HG03354 (cell line): ENCODE data around the gene CIPC.

Experiments used
- ATAC-seq: cut with Tn5 transposase; IDR thresholded peaks from one replicate; pipeline ENCODE4 v1.9.1; 2021; ENCODE audit warnings: mild to moderate bottlenecking; ENCODE audit not compliant: unreplicated experiment, poor library complexity, severe bottlenecking

The CIPC gene

GRCh38 chr14:77142005-77142800, 44.1 kb downstream of the CIPC start:
- no peak for ATAC-seq

- ATAC-seq, result no peak
Measured at GRCh38 chr14:77143071-77143470, 45.0 kb downstream of the CIPC start.

- no peak for ATAC-seq
Measured at GRCh38 chr14:77144412-77145115, 46.5 kb downstream of the CIPC start.

DNA sequence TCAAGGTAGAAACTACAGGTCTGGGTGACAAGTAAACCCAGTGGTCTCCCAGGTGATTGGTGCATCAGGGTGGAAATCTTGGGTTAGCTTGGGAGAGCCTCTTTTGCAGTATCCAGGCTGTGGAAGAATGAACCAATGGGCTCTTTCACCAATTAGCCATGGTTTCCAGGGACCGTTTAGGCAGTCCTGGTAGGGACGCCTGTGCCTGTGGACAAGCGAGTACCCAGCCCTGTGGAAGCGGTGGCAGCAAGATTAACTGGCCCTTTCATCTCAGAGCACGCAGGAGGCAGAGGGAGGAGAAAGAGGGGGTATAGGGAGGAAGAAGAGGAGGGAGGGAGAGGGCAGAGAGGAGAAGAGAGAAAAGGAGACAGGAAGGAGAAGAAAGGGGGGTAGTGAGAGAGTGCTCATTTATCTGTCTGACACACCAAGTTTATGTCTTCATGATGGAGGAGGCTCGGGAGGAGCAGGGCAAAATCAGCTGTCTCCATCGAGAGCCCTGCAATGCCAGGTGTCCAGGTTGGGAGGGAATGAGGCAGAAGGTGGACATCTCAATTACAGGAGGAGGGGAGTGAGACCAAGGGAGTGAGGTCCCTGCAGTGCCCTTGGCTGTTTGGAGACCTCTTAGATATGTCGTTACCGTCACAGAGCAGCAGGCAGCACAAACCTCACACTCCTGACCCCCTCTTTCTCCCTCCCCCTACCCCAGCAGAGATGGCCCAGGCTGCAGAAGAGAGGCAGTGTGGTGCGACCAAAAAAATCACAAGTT, 48.1 kb downstream of the CIPC start:
- no peak for ATAC-seq

DNA sequence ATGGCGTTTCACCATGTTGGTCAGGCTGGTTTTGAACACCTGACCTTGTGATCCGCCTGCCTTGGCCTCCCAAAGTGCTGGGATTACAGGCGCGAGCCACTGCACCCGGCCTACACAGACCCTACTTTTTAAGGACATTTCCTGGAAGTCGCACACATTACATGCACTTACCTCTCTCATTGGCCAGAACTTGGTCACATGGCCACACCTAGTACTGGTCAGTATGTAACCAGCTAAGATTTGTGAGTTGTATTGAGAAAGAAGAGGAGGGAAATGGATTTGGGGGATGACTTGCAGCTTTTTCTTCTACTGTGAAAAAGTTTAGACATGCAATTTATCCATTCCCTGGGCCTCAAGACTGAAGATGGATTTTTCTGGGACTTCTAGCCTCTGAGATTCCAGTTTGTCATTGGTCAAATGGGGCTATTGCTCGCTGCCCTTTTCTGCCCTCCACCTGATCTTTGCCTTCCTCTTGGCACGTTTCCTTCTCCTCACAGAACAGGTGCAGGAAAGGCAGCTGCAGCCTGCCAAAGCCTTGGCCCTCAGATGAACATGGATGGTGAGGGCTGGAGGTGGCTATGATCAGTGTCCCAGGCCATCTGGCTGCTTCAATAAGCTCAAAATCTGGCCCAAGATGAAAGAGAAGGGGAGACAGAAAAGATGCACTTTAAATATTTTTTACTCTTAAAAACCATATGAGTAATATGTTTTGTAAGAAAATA, 50.6 kb downstream of the CIPC start:
- no peak for ATAC-seq

- ATAC-seq, result no peak
Measured at GRCh38 chr14:77151245-77151644, 53.2 kb downstream of the CIPC start.

DNA sequence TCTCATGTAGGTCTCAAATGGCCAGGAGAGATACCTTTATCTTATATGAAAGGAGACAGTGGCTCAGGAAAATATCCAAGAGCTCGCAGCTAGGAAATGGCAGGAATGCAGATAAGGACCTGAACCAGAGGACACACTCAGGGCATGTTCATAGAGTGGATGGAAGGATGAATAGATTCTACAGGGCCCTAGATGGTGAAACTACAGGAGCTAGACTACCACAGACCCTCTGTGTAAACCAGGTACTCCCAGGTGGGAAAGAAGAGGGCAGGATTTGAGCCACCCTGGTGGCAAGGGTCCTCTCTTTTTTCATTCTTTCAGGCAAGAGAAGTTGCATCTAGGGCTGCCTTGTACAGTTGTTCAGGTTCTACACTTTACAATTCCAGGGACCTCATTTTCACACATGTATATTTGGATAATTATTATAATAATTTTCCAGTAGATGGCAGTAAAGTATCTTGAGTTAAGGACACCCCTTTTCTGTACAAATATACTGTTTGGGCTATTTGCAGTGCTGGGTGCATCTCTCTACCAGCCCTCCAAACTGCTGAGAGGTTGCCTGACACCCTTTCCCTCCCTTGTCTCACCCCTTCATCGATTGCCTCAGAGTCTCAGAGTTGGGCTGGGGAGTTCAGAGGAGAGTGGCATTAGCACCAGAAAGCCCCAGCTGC, 54.0 kb downstream of the CIPC start:
- ATAC-seq, result no peak

GRCh38 chr14:77153802-77154201, 55.7 kb downstream of the CIPC start:
- no peak for ATAC-seq

- ATAC-seq, result no peak
Measured at GRCh38 chr14:77154421-77154820, 56.4 kb downstream of the CIPC start.

DNA sequence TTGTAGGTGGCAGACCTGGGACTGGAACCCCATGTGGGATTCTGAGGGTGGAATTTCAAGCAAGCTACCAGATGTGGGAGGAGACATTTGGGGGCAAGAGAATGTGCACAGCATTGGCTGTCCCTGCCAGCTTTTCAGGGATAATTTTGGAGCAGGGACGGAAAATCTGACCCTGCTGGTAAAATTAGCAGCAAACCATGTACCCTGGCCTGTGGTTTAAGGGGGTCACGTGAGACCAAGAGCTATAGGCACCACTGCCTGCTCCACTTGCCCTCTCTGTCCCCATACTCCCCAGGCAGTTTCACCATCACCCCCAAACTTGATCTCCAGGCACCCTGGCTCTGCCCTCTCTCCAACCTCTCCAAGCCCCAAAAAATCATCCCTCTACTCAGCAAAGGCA, 57.0 kb downstream of the CIPC start:
- ATAC-seq, result no peak

DNA sequence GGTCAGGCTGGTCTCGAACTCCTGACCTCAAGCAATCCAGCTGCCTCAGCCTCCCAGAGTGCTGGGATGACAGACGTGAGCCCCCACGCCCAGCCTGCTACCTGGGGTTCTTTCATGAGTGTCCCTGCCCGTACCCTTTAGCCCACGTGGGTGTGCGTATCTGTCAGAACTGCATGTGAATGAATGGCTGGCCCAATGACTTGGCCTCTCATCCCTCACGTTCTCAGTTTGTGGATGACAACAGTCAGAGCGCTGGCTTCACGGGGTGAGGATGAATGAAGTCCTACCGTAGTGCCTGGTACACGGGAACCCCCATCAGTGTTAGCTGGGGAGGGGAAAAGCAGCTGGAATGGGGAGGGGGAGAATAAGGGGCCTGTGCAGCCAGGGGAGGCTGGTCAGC, 59.7 kb downstream of the CIPC start:
- ATAC-seq, result no peak

DNA sequence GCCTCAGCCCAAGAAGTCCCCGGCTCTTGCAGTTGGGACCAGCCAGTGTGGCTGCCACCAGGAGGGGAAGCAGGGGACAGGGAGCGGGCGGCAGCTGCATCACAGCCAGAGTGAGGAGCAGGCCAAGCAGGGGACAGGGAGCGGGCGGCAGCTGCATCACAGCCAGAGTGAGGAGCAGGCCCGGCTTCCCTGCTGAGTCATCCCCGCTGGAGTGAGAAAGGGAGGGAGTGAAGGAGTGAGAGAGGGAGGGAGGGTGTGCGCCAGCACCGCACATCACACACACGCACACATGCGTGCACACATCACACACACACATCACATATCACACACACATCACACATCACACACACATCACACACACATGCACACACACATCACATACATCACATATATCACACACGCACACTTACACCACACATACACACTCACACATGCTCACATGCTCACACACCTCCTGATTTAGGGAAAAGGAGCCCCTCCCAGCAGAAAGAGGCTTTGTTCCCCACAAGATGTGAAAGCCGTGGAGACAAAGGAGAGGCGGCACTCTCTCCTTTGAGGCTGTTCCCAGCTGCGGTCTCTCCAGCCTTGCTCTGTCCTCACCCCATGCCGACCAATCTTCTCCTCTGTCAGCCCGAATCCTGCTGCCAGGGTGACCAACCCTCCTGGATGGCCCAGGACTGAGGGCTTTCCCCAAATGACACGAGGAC, 60.3 kb downstream of the CIPC start:
- ATAC-seq, result no peak

- ATAC-seq, result no peak
Measured at GRCh38 chr14:77158882-77159255, 60.8 kb downstream of the CIPC start.

GRCh38 chr14:77161011-77161410, 63.0 kb downstream of the CIPC start:
- no peak for ATAC-seq
